T-cell (primary cell): ENCODE data around the gene TJAP1. TPM values are rescaled to one million over a fixed set of nuclear protein-coding genes. Genes with fewer than 3 reads are reported as not detected.
"Not testable (repeated sequence)": the region's sequence is repeated elsewhere in the genome, so short reads cannot be mapped to it uniquely, and the experiment has no call there.

Experiments
- ATAC-seq, 4 experiments: fragments of 200-7000 bp in 3 of 4; fragments of 150-1000 bp in 1 of 4; cut with Tn5 transposase; replicated peaks in 1 of 4; 1 replicate in 3 of 4; 2 replicates in 1 of 4; pipeline ENCODE4 v1.10.0; 2021; ENCODE audit warnings: moderate library complexity in 3 of 4, mild to moderate bottlenecking in 2 of 4, moderate number of reproducible peaks in 1 of 4
- CTCF ChIA-PET, 2 donors: fragments of 300-600 bp; sonication (Branson Sonifier 250); formaldehyde crosslinking; loops; one replicate each; lab custom pipeline; 2022; ENCODE audit warnings: antibody characterized with exemption in 2 of 2; lab: Charles Lee
- POLR2A ChIA-PET, 2 donors: fragments of 300-600 bp; sonication (Branson Sonifier 250); formaldehyde crosslinking; loops; one replicate each; lab custom pipeline; 2022; ENCODE audit warnings: antibody characterized with exemption in 2 of 2; lab: Charles Lee
- DNase-seq, 35 experiments: peaks; one replicate each; pipeline versions ENCODE4 v3.0.0 to v3.0.0-alpha.2; 2013 to 2023
- H3K27ac ChIP-seq: one replicate; pipeline ENCODE4 v1.5.1; 2013; ENCODE audit warnings: low read length
- H3K27me3 ChIP-seq, 2 experiments: replicated peaks in 1 of 2; 1 replicate in 1 of 2; 2 replicates in 1 of 2; pipeline versions ENCODE4 v1.6.1 to v1.7.0; 2013; ENCODE audit warnings: low read length in 1 of 2, mixed read lengths in 1 of 2; ENCODE audit not compliant: control insufficient read depth in 2 of 2, insufficient read depth in 2 of 2; ENCODE audit errors: extremely low read depth in 1 of 2
- H3K36me3 ChIP-seq, 2 donors: 1 replicate in 1 of 2; 2 replicates in 1 of 2; pipeline versions ENCODE4 v1.6.1 to v1.7.0; 2013; ENCODE audit warnings: low read length in 1 of 2; ENCODE audit not compliant: control insufficient read depth in 2 of 2, insufficient read depth in 1 of 2; ENCODE audit errors: extremely low read depth in 1 of 2
- H3K4me1 ChIP-seq, 2 experiments: 1 replicate in 1 of 2; 2 replicates in 1 of 2; pipeline versions ENCODE4 v1.6.1 to v1.7.0; 2013; ENCODE audit warnings: low read length in 2 of 2, mixed read lengths in 1 of 2; ENCODE audit not compliant: insufficient read depth in 2 of 2, control insufficient read depth in 1 of 2; ENCODE audit errors: extremely low read depth in 1 of 2
- H3K4me3 ChIP-seq, 2 donors: 1 replicate in 1 of 2; 2 replicates in 1 of 2; pipeline versions ENCODE4 v1.5.1 to v1.7.0; 2013; ENCODE audit warnings: mild to moderate bottlenecking in 2 of 2, low read length in 1 of 2, moderate library complexity in 1 of 2; ENCODE audit not compliant: control insufficient read depth in 1 of 2; ENCODE audit errors: extremely low read depth in 1 of 2
- H3K9me3 ChIP-seq: 2 replicates; pipeline ENCODE4 v1.7.0; 2013
- H3K27ac Mint-ChIP-seq, 2 donors: one replicate each; pipeline ENCODE4 v1.8.0; 2020 to 2021; ENCODE audit warnings: mild to moderate bottlenecking in 2 of 2, mixed read lengths in 2 of 2
- H3K27me3 Mint-ChIP-seq, 2 donors: one replicate each; pipeline ENCODE4 v1.8.0; 2021 to 2022; ENCODE audit warnings: mixed read lengths in 2 of 2
- H3K36me3 Mint-ChIP-seq: one replicate; pipeline ENCODE4 v1.8.0; 2021; ENCODE audit warnings: mixed read lengths
- H3K4me1 Mint-ChIP-seq, 3 donors: one replicate each; pipeline ENCODE4 v1.8.0; 2020 to 2022; ENCODE audit warnings: mixed read lengths in 3 of 3, mild to moderate bottlenecking in 1 of 3
- H3K4me3 Mint-ChIP-seq, 3 donors: one replicate each; pipeline ENCODE4 v1.8.0; 2020 to 2022; ENCODE audit warnings: mild to moderate bottlenecking in 3 of 3, mixed read lengths in 3 of 3, moderate library complexity in 3 of 3
- H3K9me3 Mint-ChIP-seq, 3 donors: one replicate each; pipeline ENCODE4 v1.8.0; 2020 to 2022; ENCODE audit warnings: mixed read lengths in 3 of 3
- WGBS: methylation state at CpG from one replicate; pipeline ENCODE4 v1.1.5; 2013; ENCODE audit warnings: missing lambda C conversion rate; ENCODE audit not compliant: insufficient coverage; 5-methylcytosine and 5-hydroxymethylcytosine counted together
- total RNA-seq, 35 experiments: library from RNA in 6 of 35; stranded (reverse) in 6 of 35; fragments of 120-200 nt in 1 of 35; gene quantifications; one replicate each; pipeline versions ENCODE4 v1.2.1 to v1.2.4 and lab custom pipeline; 2013 to 2026

TJAP1 gene
- total RNA-seq, 5 donors from 2014 or later (not counting 1 experiment from before 2014, with no cell fraction given): 30.8 to 51.9 (median 50.6) TPM

DNA sequence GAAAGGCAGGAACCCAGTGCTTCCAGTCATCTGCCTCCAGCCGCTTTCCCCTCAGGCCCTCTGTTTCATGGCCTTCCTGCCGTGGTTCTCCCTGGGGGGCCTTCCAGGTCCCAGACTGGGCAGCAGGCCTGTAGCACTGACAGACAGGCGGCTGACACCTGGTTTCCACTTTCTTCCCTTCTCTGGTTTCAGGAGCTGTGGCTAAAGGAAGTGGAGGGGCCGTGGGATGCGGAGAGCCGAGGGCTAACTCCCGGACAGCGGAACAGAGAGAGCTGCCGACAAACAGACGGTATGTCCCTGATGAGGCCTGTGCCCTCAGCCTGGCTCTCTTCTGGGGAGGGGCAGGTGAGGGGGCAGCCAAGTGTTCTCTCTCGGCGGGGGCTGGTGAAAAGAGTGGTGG is 20.3 kb downstream of the TJAP1 start:
- Histone ChIP-seq H3K9me3 (no peaks in the 10 kb centered on the region), H3K36me3 (peaks cover 14 to 45% of the 10 kb centered on the region in 2 donors), H3K27ac (no peak overlapping the region), H3K27me3 (no peaks in the 10 kb centered on the region), H3K4me3 (no peak overlapping the region), H3K4me1 (peaks cover 4 to 30% of the 10 kb centered on the region in 2 experiments)
- DNase-seq: no peak
- no peaks in the 10 kb centered on the region for H3K27me3 Mint-ChIP-seq
- ChIA-PET CTCF (no interaction called here), POLR2A (no interaction called here)
- H3K27ac Mint-ChIP-seq: no peak overlapping the region
- peaks cover 39% of the 10 kb centered on the region for H3K36me3 Mint-ChIP-seq
- WGBS: 96% methylated on average over 8 of the region's 12 CpGs
- ATAC-seq: no peak
- H3K4me3 Mint-ChIP-seq: no peak overlapping the region
- H3K9me3 Mint-ChIP-seq: no peaks in the 10 kb centered on the region
- H3K4me1 Mint-ChIP-seq: peaks cover 28 to 31% (median 28%) of the 10 kb centered on the region in 3 donors

DNA sequence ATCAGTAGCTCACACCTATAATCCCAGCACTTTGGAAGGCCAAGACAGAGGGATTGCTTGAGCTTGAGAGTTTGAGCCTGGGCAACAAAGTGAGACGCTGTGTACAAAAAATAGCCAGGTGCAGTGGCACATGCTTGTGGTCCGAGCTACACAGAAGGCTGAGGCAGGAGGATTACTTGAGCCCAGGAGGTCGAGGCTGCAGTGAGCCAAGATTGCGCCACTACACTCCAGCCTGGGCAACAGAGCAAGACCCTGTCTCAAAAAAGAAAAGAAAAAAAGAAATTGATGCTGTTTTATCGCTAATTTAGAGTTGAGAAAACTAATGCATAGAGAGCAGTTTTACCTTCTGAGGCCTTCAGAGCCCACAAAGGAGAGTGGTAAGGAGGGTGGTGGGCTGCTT is 20.9 kb downstream of the TJAP1 start:
- H3K27ac Mint-ChIP-seq, ATAC-seq: not testable (repeated sequence)

DNA sequence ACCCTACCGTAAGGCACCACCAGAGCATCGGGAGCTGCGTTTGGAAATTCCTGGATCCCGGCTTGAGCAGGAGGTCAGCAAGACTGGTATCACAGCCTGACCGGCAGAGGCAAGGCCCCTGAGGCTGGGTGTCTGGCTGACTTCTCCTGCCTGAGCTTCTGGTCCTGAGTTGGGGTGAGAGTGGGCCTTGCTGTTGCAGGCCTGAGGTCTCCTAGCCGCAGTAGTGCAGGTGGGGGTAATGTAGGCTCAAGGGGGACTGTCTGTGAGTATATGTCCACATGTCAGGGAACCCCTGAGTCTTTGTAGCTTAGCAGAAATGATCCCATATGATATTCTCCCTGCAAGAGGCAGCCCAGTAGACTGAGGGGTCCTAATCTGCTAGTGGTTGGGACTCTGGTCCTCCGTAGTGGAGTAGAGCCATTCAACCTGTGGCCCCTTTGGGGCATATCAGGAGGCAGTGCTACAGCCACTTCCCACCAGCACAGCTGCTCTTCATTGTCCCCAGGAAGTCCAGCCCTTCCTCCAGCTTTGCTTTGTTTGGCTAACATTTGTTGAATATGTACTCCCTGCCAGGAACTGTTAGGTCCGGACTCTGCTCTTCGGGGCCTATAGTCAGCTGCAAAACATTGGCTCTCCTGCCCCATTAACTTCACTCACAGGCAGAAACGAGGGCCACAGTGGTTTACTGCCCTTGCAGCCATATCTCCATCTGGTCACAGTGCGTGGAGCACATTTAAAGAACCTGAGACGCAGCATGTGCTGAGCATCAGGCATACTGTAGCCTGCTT is 21.9 kb downstream of the TJAP1 start:
- no peak overlapping the region for H3K4me3 Mint-ChIP-seq
- no peaks in the 10 kb centered on the region for H3K27me3 ChIP-seq
- H3K4me3 ChIP-seq: no peak overlapping the region
- H3K9me3 ChIP-seq: no peaks in the 10 kb centered on the region
- H3K27me3 Mint-ChIP-seq: no peaks in the 10 kb centered on the region
- ChIA-PET CTCF (interaction anchor here in 1 of 2 donors (0.6 kb wide), 1 partner anchor 927 kb away, joined by 4 read pairs; no protein-coding TSS in a partner anchor), POLR2A (interaction anchor here in 1 of 2 donors (0.5 kb wide), 1 partner anchor 1037 kb away, joined by 5 read pairs; no protein-coding TSS in a partner anchor)
- no peaks in the 10 kb centered on the region for H3K9me3 Mint-ChIP-seq
- no peak for DNase-seq
- H3K4me1 Mint-ChIP-seq: peaks cover 15 to 17% (median 17%) of the 10 kb centered on the region in 3 donors
- H3K4me1 ChIP-seq: peaks cover 4 to 22% of the 10 kb centered on the region in 2 experiments
- ATAC-seq: no peak
- 97% methylated on average over 12 of the region's 12 CpGs for WGBS
- no peak overlapping the region for H3K27ac Mint-ChIP-seq
- no peak overlapping the region for H3K27ac ChIP-seq
- peaks cover 46% of the 10 kb centered on the region for H3K36me3 Mint-ChIP-seq
- peaks cover 15 to 57% of the 10 kb centered on the region in 2 donors for H3K36me3 ChIP-seq

More for the DNA sequence above, 20.9 kb downstream of the TJAP1 start:
- DNase-seq, POLR2A ChIA-PET, H3K27me3 ChIP-seq, H3K9me3 ChIP-seq, H3K4me3 Mint-ChIP-seq, H3K9me3 Mint-ChIP-seq, H3K27ac ChIP-seq, H3K4me3 ChIP-seq, H3K27me3 Mint-ChIP-seq: not testable (repeated sequence)
- peaks cover 23 to 25% (median 24%) of the 10 kb centered on the region in 3 donors for H3K4me1 Mint-ChIP-seq
- peaks cover 4 to 29% of the 10 kb centered on the region in 2 experiments for H3K4me1 ChIP-seq
- 94% methylated on average over 5 of the region's 5 CpGs for WGBS
- H3K36me3 Mint-ChIP-seq: peaks cover 39% of the 10 kb centered on the region
- peaks cover 15 to 51% of the 10 kb centered on the region in 2 donors for H3K36me3 ChIP-seq
- CTCF ChIA-PET: interaction anchor here in 1 of 2 donors (0.5 to 0.6 kb wide), 2 partner anchors 40 to 926 kb away, joined by 4 to 6 read pairs; no protein-coding TSS in a partner anchor

DNA sequence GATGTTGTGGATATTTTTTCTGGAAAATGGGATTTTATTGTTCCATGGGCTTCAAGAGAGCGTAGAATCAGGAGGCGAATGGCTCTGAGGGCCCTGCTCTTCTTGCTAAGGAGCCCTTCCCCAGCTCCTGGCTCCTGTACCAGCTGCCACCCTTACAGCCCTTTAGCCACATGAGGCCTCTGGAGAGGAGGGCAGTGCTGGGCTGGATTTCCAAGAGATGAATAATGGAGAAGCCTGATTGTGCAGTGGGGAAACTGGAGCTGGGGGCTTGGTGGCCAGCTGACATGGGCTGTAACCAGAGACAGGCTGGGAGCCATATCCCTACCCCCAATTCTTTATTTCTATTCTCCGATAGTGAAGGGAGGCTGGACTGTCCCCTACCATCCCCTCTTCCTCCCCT is 23.6 kb downstream of the TJAP1 start:
- Mint-ChIP-seq H3K27ac (peak overlapping the region; percentile 25 to 66), H3K9me3 (no peaks in the 10 kb centered on the region), H3K27me3 (no peaks in the 10 kb centered on the region), H3K4me1 (peaks cover 0 to 2% (median 0%) of the 10 kb centered on the region in 3 donors), H3K36me3 (peaks cover 50% of the 10 kb centered on the region), H3K4me3 (no peak overlapping the region)
- no peak overlapping the region for H3K4me3 ChIP-seq
- peaks cover 21 to 66% of the 10 kb centered on the region in 2 donors for H3K36me3 ChIP-seq
- ChIA-PET CTCF (no interaction called here), POLR2A (interaction anchor here in 1 of 2 donors (0.6 kb wide), 1 partner anchor 31 kb away, joined by 3 read pairs; no protein-coding TSS in a partner anchor)
- H3K4me1 ChIP-seq: peaks cover 0 to 5% of the 10 kb centered on the region in 2 experiments
- no peaks in the 10 kb centered on the region for H3K9me3 ChIP-seq
- no peak overlapping the region for H3K27ac ChIP-seq
- H3K27me3 ChIP-seq: no peaks in the 10 kb centered on the region
- no peak for ATAC-seq
- DNase-seq: no peak
- 100% methylated on average over 3 of the region's 3 CpGs for WGBS

DNA sequence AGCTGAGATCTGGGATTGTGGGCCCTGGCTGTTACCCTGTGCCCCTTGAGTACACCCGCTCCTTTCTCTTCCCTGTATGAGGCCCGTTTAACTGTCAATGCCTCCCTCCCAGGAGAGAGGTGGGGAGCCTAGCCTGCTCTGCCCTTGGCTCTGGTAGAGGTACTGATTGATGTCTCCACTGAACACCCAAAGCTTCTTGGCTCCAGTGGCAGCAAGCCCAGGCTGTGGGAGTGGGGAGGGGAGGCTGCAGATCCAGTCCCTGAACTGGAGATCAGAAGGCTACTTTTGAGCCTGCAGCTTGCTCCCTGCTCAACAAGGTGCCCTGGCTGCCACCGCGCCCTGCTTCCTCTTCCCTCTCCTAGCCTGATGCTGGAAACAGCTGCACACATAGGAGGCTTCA is 25.3 kb downstream of the TJAP1 start:
- peaks cover 4 to 9% (median 6%) of the 10 kb centered on the region in 3 donors for H3K4me1 Mint-ChIP-seq
- peaks cover 23 to 64% of the 10 kb centered on the region in 2 donors for H3K36me3 ChIP-seq
- ATAC-seq (no peak), DNase-seq (no peak)
- no peaks in the 10 kb centered on the region for H3K9me3 ChIP-seq
- CTCF ChIA-PET: no interaction called here
- H3K27me3 Mint-ChIP-seq: peaks cover 2 to 3% of the 10 kb centered on the region in 2 donors
- no peak overlapping the region for H3K27ac ChIP-seq
- H3K27me3 ChIP-seq: peaks cover 0 to 10% of the 10 kb centered on the region in 2 experiments
- peaks cover 0 to 11% of the 10 kb centered on the region in 2 experiments for H3K4me1 ChIP-seq
- H3K36me3 Mint-ChIP-seq: peaks cover 50% of the 10 kb centered on the region
- peak overlapping the region; percentile 19 to 34 for H3K27ac Mint-ChIP-seq
- no peak overlapping the region for H3K4me3 ChIP-seq
- H3K4me3 Mint-ChIP-seq: no peak overlapping the region
- POLR2A ChIA-PET: no interaction called here
- no peaks in the 10 kb centered on the region for H3K9me3 Mint-ChIP-seq
- 100% methylated on average over 2 of the region's 4 CpGs for WGBS

DNA sequence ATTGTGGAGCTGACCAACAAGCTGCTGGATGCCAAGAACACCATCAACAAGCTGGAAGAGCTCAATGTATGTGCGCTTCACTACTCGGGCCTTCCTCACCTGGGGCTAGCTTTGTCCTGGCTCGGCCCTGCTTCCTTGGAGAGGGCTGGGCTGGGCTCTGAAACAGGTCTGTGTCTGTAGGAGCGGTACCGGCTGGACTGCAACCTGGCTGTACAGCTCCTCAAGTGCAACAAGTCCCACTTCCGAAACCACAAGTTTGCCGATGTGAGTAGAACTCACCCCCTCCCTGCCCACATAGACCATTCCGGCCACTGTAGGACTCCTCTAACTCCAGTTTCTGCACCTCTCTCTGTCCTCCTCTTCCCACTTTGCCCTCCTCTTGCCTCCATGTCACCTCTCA is 26.1 kb downstream of the TJAP1 start:
- H3K4me1 Mint-ChIP-seq: peaks cover 4 to 9% (median 6%) of the 10 kb centered on the region in 3 donors
- peaks cover 23 to 60% of the 10 kb centered on the region in 2 donors for H3K36me3 ChIP-seq
- H3K27me3 ChIP-seq: peaks cover 0 to 18% of the 10 kb centered on the region in 2 experiments
- H3K27ac Mint-ChIP-seq: no peak overlapping the region
- no peak overlapping the region for H3K4me3 Mint-ChIP-seq
- H3K4me3 ChIP-seq: no peak overlapping the region
- WGBS: 94% methylated on average over 8 of the region's 8 CpGs
- CTCF ChIA-PET: interaction anchor here (0.5 to 0.7 kb wide), 3 partner anchors 45 to 266 kb away, joined by 3 to 7 read pairs (median 7); no protein-coding TSS in a partner anchor
- POLR2A ChIA-PET: no interaction called here
- ATAC-seq (no peak), DNase-seq (no peak)
- peaks cover 8 to 9% of the 10 kb centered on the region in 2 donors for H3K27me3 Mint-ChIP-seq
- no peaks in the 10 kb centered on the region for H3K9me3 ChIP-seq
- H3K36me3 Mint-ChIP-seq: peaks cover 50% of the 10 kb centered on the region
- no peak overlapping the region for H3K27ac ChIP-seq
- H3K9me3 Mint-ChIP-seq: no peaks in the 10 kb centered on the region
- peaks cover 0 to 11% of the 10 kb centered on the region in 2 experiments for H3K4me1 ChIP-seq
